ENCODE results near the gene CAMSAP1.
"Not testable (repeated sequence)": the region's sequence is repeated elsewhere in the genome, so short reads cannot be mapped to it uniquely, and the experiment has no call there.

The CAMSAP1 gene

GRCh38 chr9:135949501-135950134 lies 42.3 kb upstream of the CAMSAP1 start:
- H3K4me3 ChIP-seq, result no peak overlapping the region
- H3K36me3 ChIP-seq, result peaks cover 94% of the 10 kb centered on the region

GRCh38 chr9:135948968-135949367 lies 41.6 kb upstream of the CAMSAP1 start:
- H3K36me3 ChIP-seq, result peaks cover 90% of the 10 kb centered on the region

More at GRCh38 chr9:135949501-135950134, 42.3 kb upstream of the CAMSAP1 start:
- Histone ChIP-seq H3K27me3 (no peaks in the 10 kb centered on the region), H3K4me2 (no peak overlapping the region), H3K9ac (no peak overlapping the region), H3K4me1 (peaks cover 13% of the 10 kb centered on the region), H4K20me1 (peaks cover 47% of the 10 kb centered on the region), H3K9me3 (no peaks in the 10 kb centered on the region), H3K27ac (no peak overlapping the region)
- no peak for TF ChIP-seq Cebpa-rat (IDR thresholded peaks at IDR 0.05)

GRCh38 chr9:135948446-135948845 lies 41.1 kb upstream of the CAMSAP1 start:
- no peak for TF ChIP-seq Cebpa-rat (IDR thresholded peaks at IDR 0.05)
- no peaks in the 10 kb centered on the region for H3K27me3 ChIP-seq
- no peak overlapping the region for H3K4me2 ChIP-seq
- peaks cover 25% of the 10 kb centered on the region for H3K4me1 ChIP-seq
- H4K20me1 ChIP-seq, result peaks cover 53% of the 10 kb centered on the region
- no peak overlapping the region for H3K9ac ChIP-seq
- H3K4me3 ChIP-seq, result no peak overlapping the region
- H3K36me3 ChIP-seq, result peaks cover 90% of the 10 kb centered on the region
- no peaks in the 10 kb centered on the region for H3K9me3 ChIP-seq
- H3K27ac ChIP-seq, result no peak overlapping the region

More at GRCh38 chr9:135948968-135949367, 41.6 kb upstream of the CAMSAP1 start:
- H3K4me3 ChIP-seq, result no peak overlapping the region
- H3K9ac ChIP-seq, result no peak overlapping the region
- H3K27me3 ChIP-seq, result no peaks in the 10 kb centered on the region
- TF ChIP-seq Cebpa-rat (IDR thresholded peaks at IDR 0.05), result no peak
- peaks cover 20% of the 10 kb centered on the region for H3K4me1 ChIP-seq
- peaks cover 48% of the 10 kb centered on the region for H4K20me1 ChIP-seq
- H3K9me3 ChIP-seq, result no peaks in the 10 kb centered on the region
- H3K4me2 ChIP-seq, result no peak overlapping the region
- no peak overlapping the region for H3K27ac ChIP-seq

GRCh38 chr9:135947582-135947981 lies 40.2 kb upstream of the CAMSAP1 start:
- peaks cover 90% of the 10 kb centered on the region for H3K36me3 ChIP-seq

GRCh38 chr9:135947105-135947504 lies 39.8 kb upstream of the CAMSAP1 start:
- H3K4me3 ChIP-seq, H3K9ac ChIP-seq, H3K4me2 ChIP-seq, H3K27me3 ChIP-seq, H3K9me3 ChIP-seq, H3K27ac ChIP-seq: not testable (repeated sequence)
- H4K20me1 ChIP-seq, result peaks cover 63% of the 10 kb centered on the region
- H3K4me1 ChIP-seq, result peaks cover 27% of the 10 kb centered on the region
- peaks cover 90% of the 10 kb centered on the region for H3K36me3 ChIP-seq

More at GRCh38 chr9:135947582-135947981, 40.2 kb upstream of the CAMSAP1 start:
- Histone ChIP-seq H3K4me3 (no peak overlapping the region), H3K4me1 (peaks cover 27% of the 10 kb centered on the region), H3K27ac (no peak overlapping the region), H3K4me2 (no peak overlapping the region), H4K20me1 (peaks cover 58% of the 10 kb centered on the region), H3K27me3 (no peaks in the 10 kb centered on the region), H3K9ac (no peak overlapping the region), H3K9me3 (no peaks in the 10 kb centered on the region)
- no peak for TF ChIP-seq Cebpa-rat (IDR thresholded peaks at IDR 0.05)

GRCh38 chr9:135946392-135946994 lies 39.1 kb upstream of the CAMSAP1 start:
- Histone ChIP-seq H3K36me3 (peaks cover 90% of the 10 kb centered on the region), H4K20me1 (peaks cover 69% of the 10 kb centered on the region), H3K9me3 (no peaks in the 10 kb centered on the region), H3K4me3 (no peak overlapping the region), H3K4me2 (no peak overlapping the region), H3K27ac (no peak overlapping the region), H3K4me1 (peaks cover 27% of the 10 kb centered on the region), H3K9ac (no peak overlapping the region), H3K27me3 (no peaks in the 10 kb centered on the region)
- no peak for TF ChIP-seq Cebpa-rat (IDR thresholded peaks at IDR 0.05)

- Histone ChIP-seq H3K9me3 (no peaks in the 10 kb centered on the region), H3K4me2 (no peak overlapping the region; the same call in 1 of the 2 replicates), H3K27me3 (no peaks in the 10 kb centered on the region), H3K4me3 (no peak overlapping the region), H3K9ac (peak overlapping the region; percentile 40; the same call in 1 of the 2 replicates), H4K20me1 (peaks cover 73% of the 10 kb centered on the region), H3K27ac (no peak overlapping the region), H3K36me3 (peaks cover 90% of the 10 kb centered on the region), H3K4me1 (peaks cover 27% of the 10 kb centered on the region)
- TF ChIP-seq Cebpa-rat (IDR thresholded peaks at IDR 0.05), result no peak
Observed at GRCh38 chr9:135945969-135946368, 38.6 kb upstream of the CAMSAP1 start.

- Histone ChIP-seq H3K9me3 (no peaks in the 10 kb centered on the region), H3K4me1 (peaks cover 27% of the 10 kb centered on the region), H4K20me1 (peaks cover 75% of the 10 kb centered on the region), H3K27ac (peak overlapping the region; percentile 68), H3K4me3 (peak overlapping the region; percentile 40), H3K4me2 (peak overlapping the region; percentile 91), H3K27me3 (no peaks in the 10 kb centered on the region), H3K9ac (peak overlapping the region; percentile 50), H3K36me3 (peaks cover 87% of the 10 kb centered on the region)
- no peak for TF ChIP-seq Cebpa-rat (IDR thresholded peaks at IDR 0.05)
Observed at GRCh38 chr9:135944444-135945252, 37.3 kb upstream of the CAMSAP1 start.

- H3K27ac ChIP-seq, H3K9ac ChIP-seq, H3K27me3 ChIP-seq, H3K9me3 ChIP-seq, H3K4me3 ChIP-seq: not testable (repeated sequence)
- Histone ChIP-seq H3K4me2 (peak overlapping the region; percentile 91), H4K20me1 (peaks cover 72% of the 10 kb centered on the region), H3K4me1 (peaks cover 27% of the 10 kb centered on the region), H3K36me3 (peaks cover 88% of the 10 kb centered on the region)
Observed at GRCh38 chr9:135943604-135944003, 36.3 kb upstream of the CAMSAP1 start.

Data from BLaER1 (cell line).